ENCODE results near the gene SFXN2. TPM values are rescaled to one million over a fixed set of nuclear protein-coding genes. Genes with fewer than 3 reads are reported as not detected.
A peak's percentile ranks its signal among the peaks of the same experiment; 100 is the strongest.
"Not testable (repeated sequence)": the region's sequence is repeated elsewhere in the genome, so short reads cannot be mapped to it uniquely, and the experiment has no call there.

Gene SFXN2
- total RNA-seq, 4 donors from 2014 or later = 1.2 to 16.9 (median 8.5) TPM

- intact Hi-C loops (cut with DNase I; ENCODE audit: low total_unique reads) = no loop called here
- Histone ChIP-seq H3K9me3 (no peaks in the 10 kb centered on the region), H3K27me3 (no peaks in the 10 kb centered on the region), H3K27ac (no peak overlapping the region), H3K36me3 (no peaks in the 10 kb centered on the region), H3K4me1 (peaks cover under 1 to 4% of the 10 kb centered on the region in 2 donors), H3K4me3 (no peak overlapping the region)
- TF ChIP-seq CTCF (IDR thresholded peaks at IDR 0.05) (no peak), POLR2A (IDR thresholded peaks at IDR 0.05) (no peak)
- DNase-seq = no peak
These were observed 32.7 kb upstream of the SFXN2 start for GRCh38 chr10:102681696-102682095.

- no peak overlapping the region for H3K4me3 ChIP-seq
- H3K27ac ChIP-seq = no peak overlapping the region
- H3K9me3 ChIP-seq = no peaks in the 10 kb centered on the region
- DNase-seq = no peak
- H3K27me3 ChIP-seq = no peaks in the 10 kb centered on the region
- intact Hi-C loops (cut with DNase I; ENCODE audit: low total_unique reads) = no loop called here
- no peaks in the 10 kb centered on the region for H3K36me3 ChIP-seq
- TF ChIP-seq POLR2A (IDR thresholded peaks at IDR 0.05) (no peak), CTCF (IDR thresholded peaks at IDR 0.05) (no peak)
- no peaks in the 10 kb centered on the region for H3K4me1 ChIP-seq
These were observed 32.0 kb upstream of the SFXN2 start for GRCh38 chr10:102682416-102682815.

- H3K36me3 ChIP-seq = no peaks in the 10 kb centered on the region
- H3K4me3 ChIP-seq = no peak overlapping the region
- no peak for DNase-seq
- H3K4me1 ChIP-seq = no peaks in the 10 kb centered on the region
- no peaks in the 10 kb centered on the region for H3K27me3 ChIP-seq
- no peak overlapping the region for H3K27ac ChIP-seq
- no peaks in the 10 kb centered on the region for H3K9me3 ChIP-seq
- intact Hi-C loops (cut with DNase I; ENCODE audit: low total_unique reads) = no loop called here
- TF ChIP-seq POLR2A (IDR thresholded peaks at IDR 0.05) = no peak
- no peak for TF ChIP-seq CTCF (IDR thresholded peaks at IDR 0.05)
These were observed 31.5 kb upstream of the SFXN2 start for GRCh38 chr10:102682981-102683380.

GRCh38 chr10:102683736-102684135 is 30.7 kb upstream of the SFXN2 start:
- Histone ChIP-seq H3K4me1 (no peaks in the 10 kb centered on the region), H3K4me3 (no peak overlapping the region), H3K36me3 (no peaks in the 10 kb centered on the region), H3K9me3 (no peaks in the 10 kb centered on the region), H3K27me3 (no peaks in the 10 kb centered on the region), H3K27ac (no peak overlapping the region)
- TF ChIP-seq POLR2A (IDR thresholded peaks at IDR 0.05) = no peak
- no peak for DNase-seq
- intact Hi-C loops (cut with DNase I; ENCODE audit: low total_unique reads) = no loop called here

- H3K36me3 ChIP-seq = no peaks in the 10 kb centered on the region
- intact Hi-C loops (cut with DNase I; ENCODE audit: low total_unique reads) = no loop called here
These were observed 23.0 kb upstream of the SFXN2 start for GRCh38 chr10:102691285-102692066.

GRCh38 chr10:102695401-102695800 is 19.0 kb upstream of the SFXN2 start:
- DNase-seq; H3K27me3 ChIP-seq; intact Hi-C loops (cut with DNase I; ENCODE audit: low total_unique reads); H3K4me3 ChIP-seq; H3K4me1 ChIP-seq; H3K9me3 ChIP-seq; H3K27ac ChIP-seq; H3K36me3 ChIP-seq: not testable (repeated sequence)

More at GRCh38 chr10:102691285-102692066, 23.0 kb upstream of the SFXN2 start:
- H3K4me1 ChIP-seq = no peaks in the 10 kb centered on the region
- H3K27ac ChIP-seq = peak overlapping the region in 1 of 2 donors; percentile 4
- TF ChIP-seq POLR2A (IDR thresholded peaks at IDR 0.05) = no peak
- no peak for TF ChIP-seq CTCF (IDR thresholded peaks at IDR 0.05)
- DNase-seq = no peak
- H3K27me3 ChIP-seq = no peaks in the 10 kb centered on the region
- no peak overlapping the region for H3K4me3 ChIP-seq
- H3K9me3 ChIP-seq = no peaks in the 10 kb centered on the region

Measured in uterus (tissue), 4 donors.